Esophagus muscularis mucosa (tissue), 4 donors: ENCODE measurements around the gene OBP2B. TPM values are rescaled to one million over a fixed set of nuclear protein-coding genes. Genes with fewer than 3 reads are reported as not detected.
"Not testable (repeated sequence)": the region's sequence is repeated elsewhere in the genome, so short reads cannot be mapped to it uniquely, and the experiment has no call there.

Experiments used
- DNase-seq: peaks from one replicate; pipeline ENCODE4 v3.0.0-alpha.2; 2017; ENCODE audit errors: extremely low spot score
- H3K27ac ChIP-seq, 4 donors: fragments of 200-600 bp; sonication (generic); replicated peaks in 1 of 4; 1 replicate in 3 of 4; 2 replicates in 1 of 4; pipeline ENCODE4 v1.5.1; 2016 to 2019; ENCODE audit warnings: mild to moderate bottlenecking in 1 of 4
- H3K27me3 ChIP-seq, 4 donors: fragments of 200-600 bp; sonication (generic); one replicate each; pipeline versions ENCODE4 v1.5.1 to v1.6.0; 2016 to 2019
- H3K36me3 ChIP-seq, 4 donors: fragments of 200-600 bp; sonication (generic); one replicate each; pipeline ENCODE4 v1.5.1; 2016 to 2019
- H3K4me1 ChIP-seq, 4 donors: fragments of 200-600 bp; sonication (generic); one replicate each; pipeline ENCODE4 v1.5.1; 2016 to 2019
- H3K4me3 ChIP-seq, 4 donors: fragments of 200-600 bp; sonication (generic); 1 replicate in 2 of 4; 2 replicates in 2 of 4; pipeline ENCODE4 v1.5.1; 2016 to 2019; ENCODE audit warnings: mild to moderate bottlenecking in 4 of 4, moderate library complexity in 1 of 4
- H3K9me3 ChIP-seq, 4 donors: fragments of 200-600 bp; sonication (generic); 1 replicate in 3 of 4; 2 replicates in 1 of 4; pipeline ENCODE4 v1.5.1; 2016 to 2019
- EP300 ChIP-seq: sonication (generic); formaldehyde crosslinking; IDR thresholded peaks from one replicate; pipeline ENCODE4 v1.6.1; 2017; ENCODE audit warnings: antibody characterized with exemption
- POLR2A ChIP-seq: fragments of 450-650 bp; IDR thresholded peaks from one replicate; pipeline ENCODE4 v1.6.1; 2017; ENCODE audit warnings: antibody characterized with exemption, moderate library complexity, mild to moderate bottlenecking, low read depth
- POLR2AphosphoS5 ChIP-seq, 2 donors: sonication (generic); formaldehyde crosslinking; IDR thresholded peaks; one replicate each; pipeline ENCODE4 v1.6.1; 2017; ENCODE audit warnings: antibody characterized with exemption in 2 of 2
- WGBS: methylation state at CpG from one replicate; pipeline ENCODE4 v1.1.5; 2018; 5-methylcytosine and 5-hydroxymethylcytosine counted together
- intact Hi-C: fragments of 100-400 bp; cut with DNase I; formaldehyde crosslinking; loops from one replicate; pipeline ENCODE4 v1.15.1; 2023
- total RNA-seq, 4 donors: library from RNA; depleted of rRNA; stranded (reverse); fragments of >200 nt; gene quantifications; one replicate each; pipeline versions ENCODE4 v1.1.0 to v1.2.1, GENCODE V29; 2016
- TF ChIP-seq, protein P1 (sequence below), 3 experiments: fragments of 200-600 bp in 2 of 3; fragments of 450-650 bp in 1 of 3; sonication (generic) in 2 of 3; IDR thresholded peaks; one replicate each; pipeline ENCODE4 v1.5.1; 2017 to 2019; ENCODE audit warnings: antibody characterized with exemption in 3 of 3, mild to moderate bottlenecking in 2 of 3, moderate library complexity in 1 of 3

Gene OBP2B
- total RNA-seq, 4 donors from 2014 or later, result not detected

- Histone ChIP-seq H3K27me3 (peaks cover 0 to 37% (median 0%) of the 10 kb centered on the region in 4 donors), H3K36me3 (no peaks in the 10 kb centered on the region), H3K27ac (peak overlapping the region in 1 of 4 donors; percentile 18), H3K9me3 (no peaks in the 10 kb centered on the region), H3K4me1 (peaks cover 10 to 18% (median 14%) of the 10 kb centered on the region in 4 donors), H3K4me3 (no peak overlapping the region)
- intact Hi-C loops, result no loop called here
- no peak for DNase-seq
- WGBS, result 70% methylated on average over 22 of the region's 32 CpGs
- TF ChIP-seq EP300 (no peak), POLR2A (no peak), POLR2AphosphoS5 (IDR thresholded peaks at IDR 0.05) (no peak)
- TF ChIP-seq, protein P1, sequence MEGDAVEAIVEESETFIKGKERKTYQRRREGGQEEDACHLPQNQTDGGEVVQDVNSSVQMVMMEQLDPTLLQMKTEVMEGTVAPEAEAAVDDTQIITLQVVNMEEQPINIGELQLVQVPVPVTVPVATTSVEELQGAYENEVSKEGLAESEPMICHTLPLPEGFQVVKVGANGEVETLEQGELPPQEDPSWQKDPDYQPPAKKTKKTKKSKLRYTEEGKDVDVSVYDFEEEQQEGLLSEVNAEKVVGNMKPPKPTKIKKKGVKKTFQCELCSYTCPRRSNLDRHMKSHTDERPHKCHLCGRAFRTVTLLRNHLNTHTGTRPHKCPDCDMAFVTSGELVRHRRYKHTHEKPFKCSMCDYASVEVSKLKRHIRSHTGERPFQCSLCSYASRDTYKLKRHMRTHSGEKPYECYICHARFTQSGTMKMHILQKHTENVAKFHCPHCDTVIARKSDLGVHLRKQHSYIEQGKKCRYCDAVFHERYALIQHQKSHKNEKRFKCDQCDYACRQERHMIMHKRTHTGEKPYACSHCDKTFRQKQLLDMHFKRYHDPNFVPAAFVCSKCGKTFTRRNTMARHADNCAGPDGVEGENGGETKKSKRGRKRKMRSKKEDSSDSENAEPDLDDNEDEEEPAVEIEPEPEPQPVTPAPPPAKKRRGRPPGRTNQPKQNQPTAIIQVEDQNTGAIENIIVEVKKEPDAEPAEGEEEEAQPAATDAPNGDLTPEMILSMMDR (IDR thresholded peaks at IDR 0.05), result no peak
These were observed 24.8 kb upstream of the OBP2B start for GRCh38 chr9:133233681-133234432.

- DNase-seq, H3K9me3 ChIP-seq, H3K27ac ChIP-seq, H3K36me3 ChIP-seq, intact Hi-C loops, H3K4me1 ChIP-seq, H3K4me3 ChIP-seq: not testable (repeated sequence)
- 81% methylated on average over 24 of the region's 24 CpGs for WGBS
- H3K27me3 ChIP-seq, result peaks cover 0 to 40% (median 0%) of the 10 kb centered on the region in 4 donors
These were observed 23.0 kb upstream of the OBP2B start for GRCh38 chr9:133231934-133232568.

GRCh38 chr9:133230514-133230913 lies 21.5 kb upstream of the OBP2B start:
- intact Hi-C loops, result not testable (repeated sequence)

GRCh38 chr9:133230093-133230492 lies 21.0 kb upstream of the OBP2B start:
- DNase-seq, result no peak
- Histone ChIP-seq H3K4me1 (peaks cover 0 to 3% (median 0%) of the 10 kb centered on the region in 4 donors), H3K27me3 (peaks cover 0 to 47% (median 0%) of the 10 kb centered on the region in 4 donors), H3K4me3 (no peak overlapping the region), H3K27ac (no peak overlapping the region), H3K9me3 (no peaks in the 10 kb centered on the region), H3K36me3 (no peaks in the 10 kb centered on the region)
- intact Hi-C loops, result no loop called here
- 86% methylated on average over 5 of the region's 5 CpGs for WGBS
- no peak for TF ChIP-seq POLR2A
- no peak for TF ChIP-seq EP300
- TF ChIP-seq, protein P1 (IDR thresholded peaks at IDR 0.05), result no peak
- no peak for TF ChIP-seq POLR2AphosphoS5 (IDR thresholded peaks at IDR 0.05)

More at GRCh38 chr9:133230514-133230913, 21.5 kb upstream of the OBP2B start:
- not testable (repeated sequence) for H3K27ac ChIP-seq, H3K9me3 ChIP-seq, DNase-seq, H3K4me1 ChIP-seq, H3K36me3 ChIP-seq, H3K4me3 ChIP-seq
- H3K27me3 ChIP-seq, result peaks cover 0 to 47% (median 0%) of the 10 kb centered on the region in 4 donors
- WGBS, result 86% methylated on average over 7 of the region's 7 CpGs

DNA sequence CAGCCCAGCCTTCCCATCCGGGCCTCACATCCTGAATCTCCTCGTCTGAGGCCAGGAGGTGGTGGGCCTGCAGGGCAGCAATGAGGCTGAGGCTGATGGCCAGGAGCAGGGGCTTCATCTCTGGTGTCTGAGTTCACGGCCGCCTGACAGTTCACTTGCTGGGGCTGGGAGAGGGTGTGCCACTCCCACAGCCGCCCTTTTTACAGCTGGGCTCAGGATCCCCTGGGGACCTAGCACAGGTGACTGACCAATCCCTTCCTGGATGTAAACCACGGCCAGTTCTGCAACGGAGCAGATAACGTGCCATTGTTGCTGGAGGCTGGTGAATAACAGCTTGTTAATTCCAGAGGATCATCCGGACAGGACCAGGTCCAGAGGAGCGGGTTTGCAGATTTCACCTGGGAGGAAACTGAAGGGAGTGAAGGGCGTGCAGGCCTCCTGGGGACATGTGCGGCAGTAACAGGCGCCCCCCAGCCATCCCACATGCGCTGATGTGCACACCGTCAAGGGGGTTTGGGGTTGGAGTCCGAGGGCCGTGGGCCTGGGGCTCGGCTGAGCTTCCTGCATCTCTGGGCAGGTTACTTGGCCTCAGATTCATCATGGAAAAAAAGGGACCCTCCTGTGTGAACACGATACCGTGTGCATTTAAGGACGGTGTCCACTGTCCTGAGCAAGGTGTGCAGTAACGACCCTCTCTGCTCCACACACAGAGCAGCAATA lies 19.6 kb upstream of the OBP2B start:
- intact Hi-C loops, DNase-seq: not testable (repeated sequence)
- 72% methylated on average over 11 of the region's 22 CpGs for WGBS

GRCh38 chr9:133227996-133228395 lies 18.9 kb upstream of the OBP2B start:
- intact Hi-C loops, H3K27ac ChIP-seq, H3K36me3 ChIP-seq, H3K4me1 ChIP-seq, H3K4me3 ChIP-seq, H3K9me3 ChIP-seq, DNase-seq: not testable (repeated sequence)
- peaks cover 0 to 50% (median 0%) of the 10 kb centered on the region in 4 donors for H3K27me3 ChIP-seq
- WGBS, result 90% methylated on average over 7 of the region's 8 CpGs

More for the DNA sequence above, 19.6 kb upstream of the OBP2B start:
- peaks cover 0 to 48% (median 0%) of the 10 kb centered on the region in 4 donors for H3K27me3 ChIP-seq
- not testable (repeated sequence) for H3K9me3 ChIP-seq, H3K36me3 ChIP-seq, H3K4me3 ChIP-seq, H3K27ac ChIP-seq, H3K4me1 ChIP-seq
